Measurements from ENCODE around the gene PTK6.

The PTK6 gene

GRCh38 chr20:63508072-63508768 is 29.0 kb downstream of the PTK6 start:
- no peak for DNase-seq (ENCODE audit: low spot score)

GRCh38 chr20:63507083-63507743 is 30.0 kb downstream of the PTK6 start:
- no peak for DNase-seq (ENCODE audit: low spot score)

- no peak for DNase-seq (ENCODE audit: low spot score)
These were observed 31.5 kb downstream of the PTK6 start for GRCh38 chr20:63505723-63506122.

GRCh38 chr20:63505281-63505680 is 31.9 kb downstream of the PTK6 start:
- no peak for DNase-seq (ENCODE audit: low spot score)

- no peak for DNase-seq (ENCODE audit: low spot score)
These were observed 32.5 kb downstream of the PTK6 start for GRCh38 chr20:63504642-63505041.

- DNase-seq (ENCODE audit: low spot score), result no peak
These were observed 33.7 kb downstream of the PTK6 start for GRCh38 chr20:63503524-63503923.

GRCh38 chr20:63502671-63503172 is 34.5 kb downstream of the PTK6 start:
- DNase-seq (ENCODE audit: low spot score), result no peak

- no peak for DNase-seq (ENCODE audit: low spot score)
These were observed 35.1 kb downstream of the PTK6 start for GRCh38 chr20:63501818-63502670.

GRCh38 chr20:63500902-63501817 is 36.0 kb downstream of the PTK6 start:
- peak; percentile 48 for DNase-seq (ENCODE audit: low spot score)

- no peak for DNase-seq (ENCODE audit: low spot score)
These were observed 36.9 kb downstream of the PTK6 start for GRCh38 chr20:63500151-63500901.

GRCh38 chr20:63499338-63499969 is 37.7 kb downstream of the PTK6 start:
- no peak for DNase-seq (ENCODE audit: low spot score)

GRCh38 chr20:63498960-63499337 is 38.2 kb downstream of the PTK6 start, which contains the start of gene EEF1A2:
Gene EEF1A2, minus strand, starts transcription at chr20:63499083. Its CDS starts 1,320 bp downstream, at chr20:63497763.
- no peak for DNase-seq (ENCODE audit: low spot score)

- peak; percentile 43 for DNase-seq (ENCODE audit: low spot score)
These were observed 38.9 kb downstream of the PTK6 start for GRCh38 chr20:63497946-63498935.

GRCh38 chr20:63497138-63497945 is 39.8 kb downstream of the PTK6 start:
- DNase-seq (ENCODE audit: low spot score), result no peak

- DNase-seq (ENCODE audit: low spot score), result no peak
These were observed 40.5 kb downstream of the PTK6 start for GRCh38 chr20:63496596-63497120.

GRCh38 chr20:63495741-63496595 is 41.2 kb downstream of the PTK6 start:
- peak; percentile 69 for DNase-seq (ENCODE audit: low spot score)

- no peak for DNase-seq (ENCODE audit: low spot score)
These were observed 41.9 kb downstream of the PTK6 start for GRCh38 chr20:63495167-63495720.
